Endothelial cell of umbilical vein (primary cell): ENCODE measurements around the gene SDC1. TPM values are rescaled to one million over a fixed set of nuclear protein-coding genes. Genes with fewer than 3 reads are reported as not detected.

Experiments
- BruUV-seq: library from RNA; stranded (reverse); fragments of 400-500 nt; replicated peaks from 2 replicates; lab custom pipeline; 2021; lab: Mats Ljungman, UMichigan
- CTCF ChIA-PET: fragments of 300-600, 350-600 bp; sonication (Branson Sonifier 250); formaldehyde crosslinking; loops from one replicate; lab custom pipeline; 2021; ENCODE audit warnings: antibody characterized with exemption, inconsistent platforms; lab: Charles Lee
- POLR2A ChIA-PET: fragments of 300-600, 350-600 bp; sonication (Branson Sonifier 250); formaldehyde crosslinking; loops from one replicate; lab custom pipeline; 2021; ENCODE audit warnings: antibody characterized with exemption, inconsistent platforms; lab: Charles Lee
- DNase-seq: peaks from one replicate; pipeline ENCODE4 v3.0.0-alpha.2; 2011; ENCODE audit warnings: low read depth, low spot score
- FAIRE-seq: peaks from 2 replicates; lab custom pipeline; 2011; peaks lifted over from hg19 to GRCh38; lab: Jason Lieb, UNC
- H2AFZ ChIP-seq: 2 replicates; pipeline ENCODE4 v1.6.0; 2012; ENCODE audit warnings: low read depth, low read length, control low read depth, inconsistent platforms
- H3K27ac ChIP-seq: 2 replicates; pipeline ENCODE4 v1.5.1; 2011; ENCODE audit warnings: low read depth, mild to moderate bottlenecking, control low read depth, low read length, moderate library complexity; ENCODE audit not compliant: insufficient read depth
- H3K27me3 ChIP-seq, 2 experiments: 2 replicates each; pipeline versions ENCODE4 v1.6.0 to v1.6.1; 2011; ENCODE audit warnings: low read length in 2 of 2, mixed read lengths in 1 of 2; ENCODE audit not compliant: control insufficient read depth in 2 of 2, insufficient read depth in 2 of 2
- H3K36me3 ChIP-seq, 2 experiments: 2 replicates in 1 of 2; 3 replicates in 1 of 2; pipeline ENCODE4 v1.5.1; 2011; ENCODE audit warnings: low read length in 2 of 2, mild to moderate bottlenecking in 1 of 2, moderate library complexity in 1 of 2; ENCODE audit not compliant: control insufficient read depth in 2 of 2, insufficient read depth in 2 of 2; ENCODE audit errors: extremely low read depth in 1 of 2
- H3K4me1 ChIP-seq: 3 replicates; pipeline ENCODE4 v1.5.1; 2011; ENCODE audit warnings: mild to moderate bottlenecking, low read length; ENCODE audit not compliant: control insufficient read depth, insufficient read depth; ENCODE audit errors: extremely low read depth
- H3K4me2 ChIP-seq: 2 replicates; pipeline ENCODE4 v1.6.1; 2011; ENCODE audit warnings: low read length, control low read depth, mixed read lengths; ENCODE audit not compliant: insufficient read depth
- H3K4me3 ChIP-seq, 3 experiments: fragments of 200-600 bp in 1 of 3; sonication (generic), shearing (Covaris generic) in 1 of 3; replicated peaks in 1 of 3; 2 replicates each; pipeline ENCODE4 v1.5.1; 2011 to 2016; ENCODE audit warnings: control low read depth in 3 of 3, low read length in 3 of 3, mild to moderate bottlenecking in 2 of 3, inconsistent platforms in 1 of 3, low read depth in 1 of 3, moderate library complexity in 1 of 3; ENCODE audit not compliant: insufficient read depth in 1 of 3
- H3K79me2 ChIP-seq: 2 replicates; pipeline ENCODE4 v1.6.0; 2012; ENCODE audit warnings: low read length, inconsistent platforms; ENCODE audit not compliant: control insufficient read depth, insufficient read depth
- H3K9ac ChIP-seq: replicated peaks from 2 replicates; pipeline ENCODE3; 2011; ENCODE audit warnings: low read length, control low read depth; ENCODE audit not compliant: insufficient read depth; ENCODE audit errors: extremely low read depth
- H3K9me1 ChIP-seq: replicated peaks from 3 replicates; pipeline ENCODE4 v1.6.0; 2011; ENCODE audit warnings: mild to moderate bottlenecking, low read length; ENCODE audit not compliant: control insufficient read depth, insufficient read depth; ENCODE audit errors: extremely low read depth
- H3K9me3 ChIP-seq: replicated peaks from 2 replicates; pipeline ENCODE4 v1.5.1; 2012; ENCODE audit warnings: low read length, inconsistent platforms; ENCODE audit not compliant: control insufficient read depth, insufficient read depth
- H4K20me1 ChIP-seq: replicated peaks from 2 replicates; pipeline ENCODE3; 2011; ENCODE audit warnings: mild to moderate bottlenecking, low read length; ENCODE audit not compliant: control insufficient read depth, insufficient read depth; ENCODE audit errors: extremely low read depth
- EZH2 ChIP-seq: IDR thresholded peaks from 2 replicates; pipeline ENCODE4 v1.6.1; 2012; ENCODE audit warnings: borderline replicate concordance, low read depth, mild to moderate bottlenecking, moderate library complexity, low read length, inconsistent platforms; ENCODE audit not compliant: severe bottlenecking
- MYC ChIP-seq: IDR thresholded peaks from one replicate; pipeline ENCODE4 v1.6.1; 2011; ENCODE audit warnings: mild to moderate bottlenecking, low read depth, low read length
- POLR2AphosphoS5 ChIP-seq: IDR thresholded peaks from 2 replicates; pipeline ENCODE4 v1.6.1; 2012; ENCODE audit warnings: low read depth, mild to moderate bottlenecking, control low read depth, low read length, moderate library complexity; ENCODE audit not compliant: insufficient read depth
- dilution Hi-C: fragments of 300-500 bp; cut with MboI; formaldehyde crosslinking; loops from one replicate; pipeline ENCODE4 v1.15.0; 2019; ENCODE audit warnings: low sequenced_read_pairs; ENCODE audit not compliant: extremely low pct_ligation_motif_present
- intact Hi-C: fragments of 100-400 bp; cut with micrococcal nuclease; formaldehyde crosslinking; loops from one replicate; pipeline ENCODE4 v1.10.0; 2022
- polyA plus RNA-seq, 4 experiments: library from polyadenylated mRNA; depleted of rRNA in 3 of 4; stranded (reverse) in 3 of 4; unstranded in 1 of 4; fragments of >200 nt; gene quantifications; 2 replicates each; pipeline versions ENCODE4 v1.2.1 to v1.2.3, GENCODE V29; 2011 to 2012; ENCODE audit warnings: missing spikeins in 1 of 4
- total RNA-seq: library from RNA; stranded (reverse); gene quantifications from 2 replicates; pipeline ENCODE4 v1.2.3, GENCODE V29; 2021
- TF ChIP-seq, protein P1 (sequence below): IDR thresholded peaks from 2 replicates; pipeline ENCODE4 v1.6.1; 2011; ENCODE audit not compliant: insufficient read depth, insufficient read length
- TF ChIP-seq, protein P2 (sequence below), 2 donors: IDR thresholded peaks; 1 replicate in 1 of 2; 2 replicates in 1 of 2; pipeline ENCODE4 v1.5.1; 2011; ENCODE audit warnings: low read length in 2 of 2, mild to moderate bottlenecking in 2 of 2, moderate library complexity in 2 of 2, control low read depth in 1 of 2, inconsistent platforms in 1 of 2, low read depth in 1 of 2; ENCODE audit not compliant: insufficient read depth in 1 of 2; ENCODE audit errors: extremely low read depth in 1 of 2

SDC1 gene
- total and polyA plus RNA-seq, 2 donors (not counting 3 experiments of a cell fraction or from before 2014, with no cell fraction given), result 3.2 to 4.0 TPM

DNA sequence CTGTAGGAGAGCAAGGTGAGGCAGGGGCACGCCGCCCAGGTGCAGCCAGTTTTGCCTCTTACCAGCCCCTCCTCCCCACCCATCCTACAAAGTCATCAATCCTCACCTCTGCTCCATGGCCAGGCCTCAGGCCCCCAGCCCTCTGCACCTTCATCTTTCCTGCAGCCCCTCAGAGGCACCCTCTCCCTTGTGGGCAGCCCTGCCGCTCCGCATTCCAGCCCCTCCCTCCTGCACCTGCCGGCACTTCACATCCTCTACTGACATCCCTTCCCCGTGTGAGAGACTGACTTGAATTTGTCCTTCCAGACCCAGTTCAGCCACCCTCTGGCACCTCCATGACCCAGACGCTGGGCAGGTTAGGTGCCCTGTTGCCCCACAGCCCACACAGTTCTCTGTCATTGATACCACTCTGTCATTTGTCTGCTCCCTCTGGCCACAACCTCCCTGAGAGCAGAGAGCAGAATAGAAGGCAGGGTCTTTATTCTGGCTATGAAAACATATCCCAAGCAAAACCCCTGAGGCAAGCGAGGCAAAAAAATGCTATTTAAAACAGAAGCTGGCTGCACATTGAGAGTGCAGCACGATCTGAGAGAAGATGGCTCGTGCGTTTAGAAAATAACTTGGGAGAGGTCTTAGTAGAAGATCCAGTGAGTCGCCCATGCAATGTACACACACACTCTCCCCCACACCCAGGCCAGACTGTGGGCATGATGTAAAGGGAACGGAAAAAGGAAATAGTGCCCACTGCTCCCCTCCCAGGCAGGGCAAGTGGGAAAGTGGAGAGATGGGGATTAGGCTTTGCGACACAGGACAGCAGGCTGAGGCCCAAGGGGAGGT, 25.9 kb downstream of the SDC1 start:
- Histone ChIP-seq H3K9me1 (no peaks in the 10 kb centered on the region), H3K4me2 (no peak overlapping the region), H3K27me3 (no peaks in the 10 kb centered on the region), H3K9ac (no peak overlapping the region), H2AFZ (no peak overlapping the region), H4K20me1 (no peaks in the 10 kb centered on the region), H3K36me3 (no peaks in the 10 kb centered on the region), H3K4me1 (no peaks in the 10 kb centered on the region), H3K79me2 (no peaks in the 10 kb centered on the region), H3K4me3 (no peak overlapping the region), H3K9me3 (no peaks in the 10 kb centered on the region), H3K27ac (no peak overlapping the region)
- FAIRE-seq (no peak), DNase-seq (no peak)
- ChIA-PET CTCF (interaction anchor here (1.2 kb wide), 1 partner anchor 9 kb away, joined by 3 read pairs; no protein-coding TSS in a partner anchor), POLR2A (no interaction called here)
- no TSS peak for BruUV-seq
- TF ChIP-seq, protein P1, sequence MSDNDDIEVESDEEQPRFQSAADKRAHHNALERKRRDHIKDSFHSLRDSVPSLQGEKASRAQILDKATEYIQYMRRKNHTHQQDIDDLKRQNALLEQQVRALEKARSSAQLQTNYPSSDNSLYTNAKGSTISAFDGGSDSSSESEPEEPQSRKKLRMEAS, result no peak
- TF ChIP-seq EZH2, result no peak
- TF ChIP-seq POLR2AphosphoS5, result no peak
- no peak for TF ChIP-seq MYC
- TF ChIP-seq, protein P2, sequence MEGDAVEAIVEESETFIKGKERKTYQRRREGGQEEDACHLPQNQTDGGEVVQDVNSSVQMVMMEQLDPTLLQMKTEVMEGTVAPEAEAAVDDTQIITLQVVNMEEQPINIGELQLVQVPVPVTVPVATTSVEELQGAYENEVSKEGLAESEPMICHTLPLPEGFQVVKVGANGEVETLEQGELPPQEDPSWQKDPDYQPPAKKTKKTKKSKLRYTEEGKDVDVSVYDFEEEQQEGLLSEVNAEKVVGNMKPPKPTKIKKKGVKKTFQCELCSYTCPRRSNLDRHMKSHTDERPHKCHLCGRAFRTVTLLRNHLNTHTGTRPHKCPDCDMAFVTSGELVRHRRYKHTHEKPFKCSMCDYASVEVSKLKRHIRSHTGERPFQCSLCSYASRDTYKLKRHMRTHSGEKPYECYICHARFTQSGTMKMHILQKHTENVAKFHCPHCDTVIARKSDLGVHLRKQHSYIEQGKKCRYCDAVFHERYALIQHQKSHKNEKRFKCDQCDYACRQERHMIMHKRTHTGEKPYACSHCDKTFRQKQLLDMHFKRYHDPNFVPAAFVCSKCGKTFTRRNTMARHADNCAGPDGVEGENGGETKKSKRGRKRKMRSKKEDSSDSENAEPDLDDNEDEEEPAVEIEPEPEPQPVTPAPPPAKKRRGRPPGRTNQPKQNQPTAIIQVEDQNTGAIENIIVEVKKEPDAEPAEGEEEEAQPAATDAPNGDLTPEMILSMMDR (IDR thresholded peaks at IDR 0.05; ENCODE audit: extremely low read depth in 1 of 2, insufficient read depth in 1 of 2, low read depth in 1 of 2, low read length in 2 of 2), result no peak
- intact Hi-C loops, result no loop called here
- dilution Hi-C loops, result no loop called here
